ENCODE measurements around the gene DTNA.

DNA sequence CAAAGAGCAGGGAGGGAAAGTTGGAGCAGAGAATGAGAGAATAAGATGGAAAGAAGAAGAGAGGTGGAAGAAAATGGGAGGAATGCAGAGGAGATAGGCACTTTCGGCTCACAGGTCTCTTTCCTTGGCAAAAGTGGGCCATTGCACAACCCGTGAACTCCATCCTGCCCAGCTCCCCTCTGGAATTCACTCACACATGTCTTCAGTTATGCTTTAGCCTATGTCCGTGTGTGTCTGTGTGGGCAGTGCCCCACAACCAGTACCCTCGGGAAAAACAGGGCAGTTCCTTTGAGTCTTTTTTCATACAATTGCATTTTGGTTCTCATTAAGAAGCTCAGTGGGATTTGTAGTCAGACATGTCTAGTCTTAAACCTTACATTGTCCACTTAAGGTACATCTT lies 34.5 kb downstream of the DTNA start:
- TF ChIP-seq POLR2A (IDR thresholded peaks at IDR 0.05; ENCODE audit: low read length): no peak
- TF ChIP-seq GATA1 (IDR thresholded peaks at IDR 0.05; ENCODE audit: low read depth, low read length): no peak

Measured in erythroblast (primary cell).